ENCODE data around the gene NAT10. TPM values are rescaled to one million over a fixed set of nuclear protein-coding genes. Genes with fewer than 3 reads are reported as not detected.

The NAT10 gene
- total RNA-seq, 1 experiment from 2014 or later, result 103 TPM

GRCh38 chr11:34074391-34074790 lies 31.0 kb upstream of the NAT10 start:
- Histone ChIP-seq H3K79me1 (ENCODE audit: insufficient read depth, low read depth, low read length, poor library complexity, severe bottlenecking) (peaks cover 4% of the 10 kb centered on the region), H3T11ph (ENCODE audit: low read length) (no peak overlapping the region), H3K9ac (ENCODE audit: extremely low read depth, insufficient read length, low read length) (no peak overlapping the region), H3K56ac (ENCODE audit: insufficient read length, low read depth, low read length) (no peak overlapping the region), H3K4me2 (ENCODE audit: insufficient read depth, insufficient read length, low read length) (no peak overlapping the region), H3K4ac (ENCODE audit: low read depth, low read length) (no peak overlapping the region), H2BK15ac (ENCODE audit: low read depth, low read length) (no peak overlapping the region), H4K91ac (ENCODE audit: insufficient read length, low read depth, low read length) (no peak overlapping the region), H3K23me2 (ENCODE audit: insufficient read length, low read depth, low read length, poor library complexity, severe bottlenecking) (no peaks in the 10 kb centered on the region), H3K23ac (ENCODE audit: insufficient read length, low read depth, low read length) (no peak overlapping the region), H2AK5ac (ENCODE audit: insufficient read length, low read length) (no peak overlapping the region), H3K79me2 (ENCODE audit: insufficient read depth, low read length) (peaks cover 12% of the 10 kb centered on the region; the same call in 1 of the 2 replicates), H4K5ac (ENCODE audit: insufficient read length, low read depth, low read length) (no peak overlapping the region), H3K18ac (ENCODE audit: insufficient read length, low read depth, low read length) (no peak overlapping the region), H2BK5ac (ENCODE audit: insufficient read length, low read length) (no peak overlapping the region), H3K27me3 (ENCODE audit: insufficient read depth, low read length) (no peaks in the 10 kb centered on the region), H3K14ac (ENCODE audit: insufficient read depth, low read length) (no peak overlapping the region), H2AFZ (ENCODE audit: low read length) (no peak overlapping the region), H3K9me3 (ENCODE audit: control insufficient read depth, low read depth, low read length) (no peaks in the 10 kb centered on the region), H2BK20ac (ENCODE audit: low read depth, low read length, poor library complexity, severe bottlenecking) (no peak overlapping the region), H2BK12ac (ENCODE audit: insufficient read length, low read depth, low read length) (no peak overlapping the region), H4K20me1 (ENCODE audit: control insufficient read depth, insufficient read depth, insufficient read length) (peaks cover 3% of the 10 kb centered on the region), H3K27ac (ENCODE audit: insufficient read length, low read depth, low read length) (no peak overlapping the region), H3K4me1 (ENCODE audit: insufficient read depth, low read length) (no peaks in the 10 kb centered on the region), H4K8ac (replicated peaks; ENCODE audit: insufficient read length, low read depth, low read length) (no peak overlapping the region), H2BK120ac (ENCODE audit: low read depth, low read length, poor library complexity, severe bottlenecking) (no peak overlapping the region)
- H3K36me3 Mint-ChIP-seq (ENCODE audit: insufficient read depth in 1 of 3, low read depth in 3 of 3), result peaks cover 48 to 83% (median 77%) of the 10 kb centered on the region in 3 experiments; a peak in 6 of 7 replicates
- WGBS (ENCODE audit: extremely low coverage, insufficient read length, low lambda C conversion rate), result no CpG with 5 or more reads among the region's 4 CpGs
- H3K9me3 Mint-ChIP-seq, result no peaks in the 10 kb centered on the region
- peak overlapping the region in 2 of 3 experiments; percentile 11 to 20; a peak in 2 of 7 replicates for H3K27ac Mint-ChIP-seq
- no peak overlapping the region for H3K4me3 Mint-ChIP-seq
- DNase-seq, result no peak
- 0 out of 4 replicates have a peak, but pooled peaks cover 0 to 3% of the 10 kb centered on the region in 2 experiments for H3K4me1 Mint-ChIP-seq
- TF ChIP-seq, protein P1, sequence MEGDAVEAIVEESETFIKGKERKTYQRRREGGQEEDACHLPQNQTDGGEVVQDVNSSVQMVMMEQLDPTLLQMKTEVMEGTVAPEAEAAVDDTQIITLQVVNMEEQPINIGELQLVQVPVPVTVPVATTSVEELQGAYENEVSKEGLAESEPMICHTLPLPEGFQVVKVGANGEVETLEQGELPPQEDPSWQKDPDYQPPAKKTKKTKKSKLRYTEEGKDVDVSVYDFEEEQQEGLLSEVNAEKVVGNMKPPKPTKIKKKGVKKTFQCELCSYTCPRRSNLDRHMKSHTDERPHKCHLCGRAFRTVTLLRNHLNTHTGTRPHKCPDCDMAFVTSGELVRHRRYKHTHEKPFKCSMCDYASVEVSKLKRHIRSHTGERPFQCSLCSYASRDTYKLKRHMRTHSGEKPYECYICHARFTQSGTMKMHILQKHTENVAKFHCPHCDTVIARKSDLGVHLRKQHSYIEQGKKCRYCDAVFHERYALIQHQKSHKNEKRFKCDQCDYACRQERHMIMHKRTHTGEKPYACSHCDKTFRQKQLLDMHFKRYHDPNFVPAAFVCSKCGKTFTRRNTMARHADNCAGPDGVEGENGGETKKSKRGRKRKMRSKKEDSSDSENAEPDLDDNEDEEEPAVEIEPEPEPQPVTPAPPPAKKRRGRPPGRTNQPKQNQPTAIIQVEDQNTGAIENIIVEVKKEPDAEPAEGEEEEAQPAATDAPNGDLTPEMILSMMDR (conservative IDR thresholded peaks at IDR 0.05), result no peak
- no peaks in the 10 kb centered on the region for H3K27me3 Mint-ChIP-seq (ENCODE audit: low read depth)

Measured in H9 (cell line).